ENCODE data around the gene SF1.

Gene SF1

GRCh38 chr11:64793271-64794160 lies 15.2 kb upstream of the SF1 start:
- H4K20me1 ChIP-seq (ENCODE audit: insufficient read depth) = no peaks in the 10 kb centered on the region
- no peaks in the 10 kb centered on the region for H3K79me2 ChIP-seq (ENCODE audit: insufficient read depth, low read depth)
- H3K27me3 ChIP-seq (ENCODE audit: insufficient read depth, low read depth) = no peaks in the 10 kb centered on the region
- no peaks in the 10 kb centered on the region for H3K4me1 ChIP-seq (ENCODE audit: low read depth, poor library complexity, severe bottlenecking)
- H3K27ac ChIP-seq = no peak overlapping the region
- H2AFZ ChIP-seq (ENCODE audit: low read depth) = no peak overlapping the region
- H3K9ac ChIP-seq = no peak overlapping the region
- H3K4me3 ChIP-seq (IDR thresholded peaks at IDR 0.05; ENCODE audit: insufficient read depth, low read depth, low read length) = no peak overlapping the region
- no peak overlapping the region for H3K4me2 ChIP-seq
- H3K36me3 ChIP-seq (ENCODE audit: insufficient read depth) = no peaks in the 10 kb centered on the region
- no peak for TF ChIP-seq CTCF (conservative IDR thresholded peaks at IDR 0.05; ENCODE audit: low read depth, low read length)

- Histone ChIP-seq H3K27ac (no peak overlapping the region), H3K4me2 (no peak overlapping the region), H3K79me2 (ENCODE audit: insufficient read depth, low read depth) (no peaks in the 10 kb centered on the region), H3K4me3 (IDR thresholded peaks at IDR 0.05; ENCODE audit: insufficient read depth, low read depth, low read length) (no peak overlapping the region), H3K27me3 (ENCODE audit: insufficient read depth, low read depth) (no peaks in the 10 kb centered on the region), H2AFZ (ENCODE audit: low read depth) (no peak overlapping the region), H3K36me3 (ENCODE audit: insufficient read depth) (no peaks in the 10 kb centered on the region), H3K9ac (no peak overlapping the region), H3K4me1 (ENCODE audit: low read depth, poor library complexity, severe bottlenecking) (no peaks in the 10 kb centered on the region), H4K20me1 (ENCODE audit: insufficient read depth) (no peaks in the 10 kb centered on the region)
- TF ChIP-seq CTCF (conservative IDR thresholded peaks at IDR 0.05; ENCODE audit: low read depth, low read length) = no peak
These were observed 14.1 kb upstream of the SF1 start for GRCh38 chr11:64792482-64792881.

GRCh38 chr11:64791781-64792291 lies 13.5 kb upstream of the SF1 start:
- no peaks in the 10 kb centered on the region for H3K79me2 ChIP-seq (ENCODE audit: insufficient read depth, low read depth)
- TF ChIP-seq CTCF (conservative IDR thresholded peaks at IDR 0.05; ENCODE audit: low read depth, low read length) = no peak
- no peak overlapping the region for H3K9ac ChIP-seq
- no peaks in the 10 kb centered on the region for H4K20me1 ChIP-seq (ENCODE audit: insufficient read depth)
- no peaks in the 10 kb centered on the region for H3K4me1 ChIP-seq (ENCODE audit: low read depth, poor library complexity, severe bottlenecking)
- no peak overlapping the region for H3K27ac ChIP-seq
- H3K36me3 ChIP-seq (ENCODE audit: insufficient read depth) = no peaks in the 10 kb centered on the region
- H3K4me3 ChIP-seq (IDR thresholded peaks at IDR 0.05; ENCODE audit: insufficient read depth, low read depth, low read length) = no peak overlapping the region
- no peak overlapping the region for H3K4me2 ChIP-seq
- no peaks in the 10 kb centered on the region for H3K27me3 ChIP-seq (ENCODE audit: insufficient read depth, low read depth)
- H2AFZ ChIP-seq (ENCODE audit: low read depth) = no peak overlapping the region

- no peaks in the 10 kb centered on the region for H3K4me1 ChIP-seq (ENCODE audit: low read depth, poor library complexity, severe bottlenecking)
- H2AFZ ChIP-seq (ENCODE audit: low read depth) = no peak overlapping the region
- H4K20me1 ChIP-seq (ENCODE audit: insufficient read depth) = no peaks in the 10 kb centered on the region
- H3K27ac ChIP-seq = no peak overlapping the region
- no peak overlapping the region for H3K9ac ChIP-seq
- no peaks in the 10 kb centered on the region for H3K27me3 ChIP-seq (ENCODE audit: insufficient read depth, low read depth)
- no peak overlapping the region for H3K4me2 ChIP-seq
- no peak overlapping the region for H3K4me3 ChIP-seq (IDR thresholded peaks at IDR 0.05; ENCODE audit: insufficient read depth, low read depth, low read length)
- H3K36me3 ChIP-seq (ENCODE audit: insufficient read depth) = no peaks in the 10 kb centered on the region
- no peaks in the 10 kb centered on the region for H3K79me2 ChIP-seq (ENCODE audit: insufficient read depth, low read depth)
- TF ChIP-seq CTCF (conservative IDR thresholded peaks at IDR 0.05; ENCODE audit: low read depth, low read length) = no peak
These were observed 12.1 kb upstream of the SF1 start for GRCh38 chr11:64790205-64791095.
